Daoy (cell line): ENCODE measurements around the gene C2CD2L. TPM values are rescaled to one million over a fixed set of nuclear protein-coding genes. Genes with fewer than 3 reads are reported as not detected.
A peak's percentile ranks its signal among the peaks of the same experiment; 100 is the strongest.
"Not testable (repeated sequence)": the region's sequence is repeated elsewhere in the genome, so short reads cannot be mapped to it uniquely, and the experiment has no call there.

ENCODE experiments used
- DNase-seq: peaks from one replicate; pipeline ENCODE4 v3.0.0-alpha.2; 2015; ENCODE audit warnings: low read depth
- total RNA-seq: library from RNA; depleted of rRNA; stranded (reverse); fragments of >200 nt; shearing (Covaris generic); gene quantifications from 2 replicates; pipeline ENCODE4 v1.2.3, GENCODE V29; 2014

The C2CD2L gene
- total RNA-seq, 1 experiment from 2014 or later: 10.6 TPM

- DNase-seq: peak; percentile 41
Measured at GRCh38 chr11:119093942-119094815, 13.0 kb upstream of the C2CD2L start.

DNA sequence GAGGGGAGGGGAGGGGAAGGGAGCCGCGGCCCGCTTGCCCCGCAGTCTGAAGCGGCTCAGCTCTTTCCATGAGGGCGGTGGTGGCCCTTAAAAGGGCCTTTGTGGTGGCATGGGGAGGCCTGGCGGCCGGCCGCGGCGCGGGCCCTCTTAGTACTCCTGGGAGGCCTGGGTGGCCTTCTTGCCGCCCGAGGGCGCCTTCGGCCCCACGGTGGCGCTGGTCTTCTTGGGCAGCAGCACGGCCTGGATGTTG lies 12.4 kb upstream of the C2CD2L start:
- DNase-seq: peak; percentile 84

- peak; percentile 98 for DNase-seq
Measured at GRCh38 chr11:119095066-119095880, 11.9 kb upstream of the C2CD2L start.

DNA sequence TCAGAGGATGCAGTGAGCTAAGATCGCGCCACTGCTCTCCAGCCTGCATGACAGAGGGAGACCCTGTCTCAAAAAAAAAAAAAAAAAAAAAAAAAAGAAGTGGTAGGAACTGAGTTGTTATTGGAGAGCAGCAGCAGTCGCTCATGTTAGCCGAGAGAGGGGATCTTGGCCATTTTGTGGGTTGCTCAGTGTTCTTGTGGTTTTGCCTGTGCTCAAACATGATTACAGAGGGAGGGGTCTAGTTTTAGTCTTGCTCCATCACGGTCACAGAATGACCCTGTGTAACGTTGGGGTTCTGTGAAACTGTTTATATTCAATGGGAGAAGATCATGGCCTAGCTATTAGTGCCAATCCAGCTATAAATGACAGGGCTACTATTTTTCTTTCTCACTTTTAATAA lies 7.4 kb upstream of the C2CD2L start:
- no peak for DNase-seq

- DNase-seq: peak; percentile 21
Measured at GRCh38 chr11:119100246-119100970, 6.7 kb upstream of the C2CD2L start.

DNA sequence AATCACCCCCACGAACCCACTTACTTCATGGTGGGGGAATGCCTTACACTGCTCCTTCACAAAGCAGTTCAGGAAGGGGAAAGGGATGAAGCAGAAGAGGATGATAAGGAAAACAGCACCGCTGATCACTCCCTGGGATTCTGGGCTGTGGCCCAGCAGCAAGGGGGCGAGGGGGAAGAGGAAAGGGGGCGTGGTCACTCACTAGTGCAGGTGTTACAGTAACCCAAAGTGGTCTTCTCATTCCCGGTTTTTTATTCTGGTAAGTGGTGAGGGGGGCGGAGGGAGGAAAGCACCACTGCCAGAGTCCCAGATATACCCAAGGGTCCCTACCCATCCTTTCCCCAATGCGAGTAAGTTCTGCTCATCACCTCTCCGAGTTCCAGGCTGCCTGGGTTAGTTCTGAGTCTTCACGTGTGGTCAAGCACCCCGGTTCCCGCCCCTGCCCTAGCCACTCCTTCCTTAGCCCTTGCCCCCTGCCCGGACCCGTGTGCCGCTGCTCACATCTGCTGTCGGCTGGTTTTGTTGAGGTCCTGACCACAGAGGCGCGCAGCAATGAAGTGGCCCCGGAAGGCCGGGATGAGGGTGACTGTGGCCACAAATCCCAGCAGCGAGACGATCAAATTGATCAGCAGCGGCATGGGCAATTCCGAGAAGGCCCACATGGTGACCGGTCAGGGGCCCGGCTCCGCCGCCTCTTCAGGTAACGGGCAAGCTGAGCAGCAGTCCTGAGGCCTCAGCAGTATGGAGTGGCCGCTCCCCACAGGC lies 6.0 kb upstream of the C2CD2L start:
- DNase-seq: peak; percentile 30

DNA sequence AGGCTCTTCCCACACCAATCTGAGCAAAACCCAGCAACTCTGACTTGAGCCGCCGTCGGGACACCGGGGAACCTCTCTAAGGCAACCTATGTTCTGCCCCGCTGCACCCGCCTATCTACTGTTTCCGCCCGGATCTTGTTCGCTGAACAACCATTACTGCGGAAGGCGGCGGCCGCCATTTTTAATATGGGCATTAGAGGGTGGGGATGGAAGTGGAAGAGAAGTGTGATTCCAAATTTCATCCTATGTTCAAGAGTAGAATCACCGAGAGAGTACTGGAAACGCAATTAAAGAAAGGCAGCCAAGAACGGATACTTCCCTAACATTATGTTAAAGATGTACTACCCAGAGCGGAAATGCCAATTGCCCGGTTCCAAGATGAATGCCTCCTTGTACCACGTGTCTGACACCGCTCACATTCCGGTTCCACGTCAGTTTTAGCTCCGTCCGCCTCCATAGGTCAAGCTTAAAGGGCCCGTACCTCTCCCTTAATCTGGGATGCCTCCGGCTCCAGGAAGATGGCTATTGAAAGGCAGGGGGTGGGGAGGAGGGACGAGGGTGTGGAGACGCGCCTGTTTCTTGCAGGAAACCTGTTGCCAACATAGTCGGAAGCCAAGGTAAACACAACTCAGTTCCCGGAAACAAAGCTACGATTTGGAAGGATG lies 5.3 kb upstream of the C2CD2L start, which contains the start of gene DPAGT1:
DPAGT1 (minus strand) TSS at position 95 of the 665 bp plus-strand sequence. CDS start 198 bp downstream, outside the sequence.
- DNase-seq: peak; percentile 96

DNA sequence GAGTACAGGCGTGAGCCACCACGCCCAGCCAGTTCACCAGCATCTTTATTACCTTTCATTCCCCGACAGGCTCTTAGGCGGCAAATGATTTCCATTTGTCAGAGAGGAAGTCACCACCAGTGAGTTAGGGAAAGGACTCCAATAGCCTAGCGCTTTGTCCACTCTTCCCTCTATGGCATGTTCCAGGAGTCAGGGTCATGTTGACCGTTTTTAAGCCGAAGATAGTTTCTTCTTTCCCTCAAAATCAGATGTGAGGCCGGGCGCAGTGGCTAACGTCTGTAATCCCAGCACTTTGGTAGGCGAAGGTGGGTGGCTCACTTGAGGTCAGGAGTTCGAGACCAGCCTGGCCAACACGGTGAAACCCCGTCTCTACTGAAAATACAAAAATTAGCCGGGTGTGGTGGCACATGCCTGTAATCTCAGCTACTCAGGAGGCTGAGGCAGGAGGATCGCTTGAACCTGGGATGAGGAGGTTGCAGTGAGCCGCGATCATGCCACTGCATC lies 3.9 kb upstream of the C2CD2L start:
- DNase-seq: not testable (repeated sequence)

DNA sequence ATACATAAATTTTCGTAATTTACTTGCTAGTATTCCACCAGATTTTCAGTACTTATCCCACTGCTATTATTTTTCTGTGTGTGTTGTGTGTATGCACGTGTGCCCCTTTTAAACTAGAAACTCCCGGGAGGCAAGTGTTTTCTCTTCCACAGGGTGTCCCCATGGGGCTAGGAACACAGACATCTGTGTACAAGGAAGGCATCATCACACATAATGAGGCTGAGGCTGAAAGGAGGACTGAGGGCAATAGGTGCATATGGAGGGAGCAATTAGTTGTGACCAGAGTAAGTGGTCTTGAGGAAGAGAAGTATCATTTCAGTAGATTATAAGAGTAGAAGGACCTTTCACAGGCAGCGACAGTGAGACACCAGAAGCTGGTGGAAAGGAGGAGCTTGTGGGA lies 3.4 kb upstream of the C2CD2L start:
- no peak for DNase-seq

DNA sequence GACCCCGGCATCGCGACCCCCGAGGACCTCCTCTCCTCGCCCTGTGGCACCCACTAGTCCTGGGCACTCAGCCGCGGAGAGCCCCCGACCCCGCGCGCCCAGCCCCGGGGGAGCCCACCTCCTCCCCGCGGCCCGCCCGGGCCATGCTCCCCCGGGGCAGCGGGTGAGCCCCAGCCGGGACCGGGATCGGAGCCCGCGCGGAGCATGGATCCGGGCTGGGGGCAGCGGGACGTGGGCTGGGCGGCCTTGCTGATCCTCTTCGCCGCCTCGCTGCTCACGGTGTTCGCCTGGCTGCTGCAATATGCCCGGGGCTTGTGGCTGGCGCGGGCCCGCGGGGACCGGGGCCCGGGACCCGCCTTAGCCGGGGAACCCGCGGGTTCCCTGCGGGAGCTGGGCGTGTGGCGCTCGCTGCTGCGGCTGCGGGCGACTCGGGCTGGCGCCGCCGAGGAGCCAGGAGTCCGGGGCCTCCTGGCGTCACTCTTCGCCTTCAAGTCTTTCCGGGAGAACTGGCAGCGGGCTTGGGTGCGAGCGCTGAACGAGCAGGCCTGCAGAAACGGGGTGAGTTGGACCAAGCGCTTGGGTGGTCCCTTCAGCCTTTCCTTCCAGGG lies 498 bp downstream of the C2CD2L start:
- no peak for DNase-seq

- peak; percentile 63 for DNase-seq
Measured at GRCh38 chr11:119108146-119108856, 1.2 kb downstream of the C2CD2L start.

DNA sequence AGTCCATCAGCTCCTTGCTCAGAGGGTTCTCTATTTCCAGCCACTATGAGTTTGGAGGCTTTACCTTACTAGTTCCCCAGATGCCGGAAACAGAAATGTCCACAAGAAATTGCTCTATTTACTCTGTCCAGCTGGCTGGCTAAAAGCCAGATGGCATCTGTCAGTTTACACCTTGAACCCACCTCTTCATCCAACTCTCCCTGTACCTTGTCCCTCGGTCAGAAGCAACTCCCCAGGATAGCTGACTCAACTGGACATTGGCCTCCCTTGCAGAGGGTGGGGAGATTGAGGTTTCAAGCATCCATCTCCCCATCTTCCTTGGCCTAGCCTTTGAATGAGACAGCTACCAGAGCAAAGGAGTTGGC lies 1.7 kb downstream of the C2CD2L start:
- DNase-seq: no peak

DNA sequence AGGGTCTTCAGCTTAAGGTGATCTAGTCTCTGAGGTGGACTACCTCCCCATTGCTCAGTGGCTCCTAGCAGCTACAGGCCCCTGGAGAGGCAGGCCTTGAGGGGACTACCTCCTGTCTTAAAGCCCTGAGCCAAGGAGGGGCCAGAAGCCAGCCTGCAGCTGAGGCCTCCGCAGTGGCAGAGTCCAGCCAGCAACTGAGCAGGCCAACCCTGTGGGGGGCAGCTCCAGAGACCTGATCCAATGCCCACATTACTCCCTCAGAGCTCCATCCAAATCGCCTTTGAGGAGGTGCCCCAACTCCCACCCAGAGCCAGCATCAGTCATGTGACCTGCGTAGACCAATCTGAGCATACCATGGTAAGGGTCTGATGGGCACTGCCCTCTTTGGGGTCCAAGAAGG lies 2.7 kb downstream of the C2CD2L start:
- DNase-seq: no peak

DNA sequence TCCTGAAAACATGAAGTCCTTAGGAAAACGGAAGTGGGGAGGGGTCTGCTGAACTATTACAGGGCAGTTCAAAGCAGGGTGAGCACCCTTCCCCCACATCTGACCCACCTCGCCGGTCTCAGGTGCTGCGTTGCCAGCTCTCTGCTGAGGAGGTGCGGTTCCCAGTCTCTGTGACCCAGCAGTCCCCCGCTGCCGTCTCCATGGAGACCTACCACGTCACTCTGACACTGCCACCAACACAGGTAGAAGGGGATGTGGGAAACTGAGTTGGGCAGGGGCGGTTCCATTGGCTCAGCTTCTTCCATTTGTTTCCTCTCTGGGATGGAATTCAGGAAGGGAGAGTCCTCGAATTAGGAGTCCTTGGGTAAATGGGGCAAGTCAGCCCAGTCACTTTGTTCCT lies 3.3 kb downstream of the C2CD2L start:
- no peak for DNase-seq

DNA sequence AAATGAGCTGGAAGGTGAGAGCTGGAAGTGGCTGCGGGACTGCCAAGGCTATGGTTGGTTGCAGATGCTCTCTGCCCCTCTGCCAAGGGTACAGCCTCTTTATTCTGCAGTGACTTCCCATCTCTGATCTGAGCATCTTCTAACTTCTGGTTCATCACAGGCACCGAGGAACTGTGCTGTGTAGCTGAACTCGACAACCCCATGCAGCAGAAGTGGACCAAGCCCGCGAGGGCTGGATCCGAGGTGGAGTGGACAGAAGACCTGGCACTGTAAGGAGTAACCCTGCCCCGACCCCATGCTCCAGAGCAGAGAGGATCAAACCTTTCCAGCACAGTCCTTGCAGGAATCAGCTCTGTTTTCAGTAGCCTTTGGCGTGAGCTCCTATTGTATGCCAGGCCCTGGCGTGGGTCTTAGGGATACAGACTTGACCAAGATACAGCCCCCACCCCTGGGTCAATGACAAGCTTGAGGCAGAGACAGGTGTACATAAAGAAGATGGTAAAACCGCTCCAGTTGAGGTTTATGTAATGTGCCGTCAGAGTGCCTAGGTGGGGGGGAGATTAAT lies 4.3 kb downstream of the C2CD2L start:
- no peak for DNase-seq

DNA sequence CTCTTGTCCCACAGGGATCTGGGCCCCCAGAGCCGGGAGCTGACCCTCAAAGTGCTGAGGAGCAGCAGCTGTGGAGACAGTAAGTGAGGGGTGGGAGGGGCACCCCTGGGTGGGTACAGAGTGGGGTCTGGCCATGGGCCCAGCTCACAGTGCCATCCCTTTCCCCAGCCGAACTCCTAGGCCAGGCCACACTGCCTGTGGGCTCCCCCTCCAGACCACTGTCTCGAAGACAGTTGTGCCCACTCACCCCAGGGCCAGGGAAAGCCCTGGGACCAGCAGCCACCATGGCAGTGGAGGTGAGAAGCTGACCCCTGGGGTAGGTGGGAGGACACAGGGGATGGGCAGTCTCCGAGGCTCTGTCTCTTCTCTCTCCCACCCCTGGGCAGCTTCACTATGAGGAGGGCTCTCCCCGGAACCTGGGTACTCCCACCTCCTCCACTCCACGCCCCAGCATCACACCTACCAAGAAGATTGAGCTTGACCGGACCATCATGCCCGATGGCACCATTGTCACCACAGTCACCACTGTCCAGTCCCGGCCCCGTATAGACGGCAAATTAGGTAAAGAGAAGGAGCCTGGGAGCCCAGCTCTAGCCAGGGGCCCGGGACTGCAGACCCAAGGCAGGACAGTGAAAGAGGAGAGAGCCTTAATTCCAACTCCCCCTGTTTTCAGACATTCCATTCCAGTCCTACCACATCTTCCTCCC lies 5.3 kb downstream of the C2CD2L start:
- DNase-seq: no peak

- DNase-seq: no peak
Measured at GRCh38 chr11:119113716-119114115, 6.6 kb downstream of the C2CD2L start.

DNA sequence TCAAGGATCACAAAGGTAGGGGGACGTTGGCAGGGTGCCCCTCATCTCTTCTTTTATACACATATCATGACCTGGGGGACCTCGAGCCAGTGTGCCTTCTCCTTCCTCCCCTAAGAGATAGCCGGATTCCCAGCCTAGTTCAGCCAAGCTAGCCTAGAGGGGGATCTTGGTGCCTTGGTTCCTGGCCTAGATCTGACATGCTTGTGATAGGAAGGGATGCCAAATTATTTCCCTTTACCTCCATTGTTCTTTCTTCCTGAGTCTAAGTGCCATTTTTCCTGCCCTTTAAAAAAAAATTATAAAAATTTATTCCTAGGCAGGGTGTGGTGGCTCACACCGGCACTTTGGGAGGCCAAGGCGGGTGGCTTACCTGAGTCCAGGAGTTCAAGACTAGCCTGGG lies 7.2 kb downstream of the C2CD2L start:
- DNase-seq: no peak
